ENCODE results near the gene FHL3. TPM values are rescaled to one million over a fixed set of nuclear protein-coding genes. Genes with fewer than 3 reads are reported as not detected.

Gene FHL3
- total and polyA plus RNA-seq, 2 experiments from 2014 or later, result 28.3 to 49.0 TPM

DNA sequence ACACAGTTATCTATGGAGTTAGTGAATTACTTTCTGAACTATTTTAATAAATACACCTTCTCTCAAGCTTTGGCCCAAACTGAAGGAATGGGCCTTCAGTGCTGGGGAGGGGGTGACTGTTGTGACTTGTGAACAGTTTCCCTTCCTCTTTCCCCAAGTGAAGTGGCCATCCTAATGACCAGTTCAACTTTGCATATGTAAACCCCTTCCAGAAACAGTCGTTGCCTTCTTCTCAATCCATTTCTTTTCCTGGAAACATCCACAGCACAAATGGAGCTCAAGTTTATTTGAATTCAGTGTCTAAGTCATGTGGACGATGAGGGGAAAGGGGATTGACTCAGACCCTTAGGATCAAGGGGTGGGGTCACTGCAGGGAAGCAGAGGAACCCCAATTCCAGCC is 57.1 kb downstream of the FHL3 start:
- H3K4me3 ChIP-seq, result no peak overlapping the region
- Mint-ChIP-seq H3K27ac (no peak overlapping the region), H3K9me3 (no peaks in the 10 kb centered on the region), H3K4me1 (peaks cover 13% of the 10 kb centered on the region), H3K27me3 (ENCODE audit: insufficient read depth, low read depth, poor library complexity) (peaks cover 4% of the 10 kb centered on the region), H3K36me3 (ENCODE audit: low read depth) (peaks cover 3% of the 10 kb centered on the region; the same call in 1 of the 3 replicates), H3K4me3 (no peak overlapping the region)
- H3K36me3 ChIP-seq (ENCODE audit: insufficient read depth), result no peaks in the 10 kb centered on the region
- no peak overlapping the region for H3K4me2 ChIP-seq
- DNase-seq (ENCODE audit: low spot score) (no peak), ATAC-seq (no peak)
- H2AFZ ChIP-seq, result 0 out of 2 replicates have a peak overlapping the region, but pooled peaks have one; percentile 75
- H3K27ac ChIP-seq (ENCODE audit: low read depth), result no peak overlapping the region
- H3F3A ChIP-seq (replicated peaks; ENCODE audit: low read depth), result 0 out of 2 replicates have a peak, but pooled peaks cover 3% of the 10 kb centered on the region
- H3K9me2 ChIP-seq (ENCODE audit: insufficient read depth), result no peaks in the 10 kb centered on the region
- H3K4me1 ChIP-seq (ENCODE audit: insufficient read depth), result peaks cover 3% of the 10 kb centered on the region; the same call in 1 of the 2 replicates
- TF ChIP-seq, protein P1, sequence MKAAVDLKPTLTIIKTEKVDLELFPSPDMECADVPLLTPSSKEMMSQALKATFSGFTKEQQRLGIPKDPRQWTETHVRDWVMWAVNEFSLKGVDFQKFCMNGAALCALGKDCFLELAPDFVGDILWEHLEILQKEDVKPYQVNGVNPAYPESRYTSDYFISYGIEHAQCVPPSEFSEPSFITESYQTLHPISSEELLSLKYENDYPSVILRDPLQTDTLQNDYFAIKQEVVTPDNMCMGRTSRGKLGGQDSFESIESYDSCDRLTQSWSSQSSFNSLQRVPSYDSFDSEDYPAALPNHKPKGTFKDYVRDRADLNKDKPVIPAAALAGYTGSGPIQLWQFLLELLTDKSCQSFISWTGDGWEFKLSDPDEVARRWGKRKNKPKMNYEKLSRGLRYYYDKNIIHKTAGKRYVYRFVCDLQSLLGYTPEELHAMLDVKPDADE (IDR thresholded peaks at IDR 0.05), result no peak
- TF ChIP-seq NANOG (IDR thresholded peaks at IDR 0.05; ENCODE audit: borderline replicate concordance) (no peak), EZH2phosphoT487 (IDR thresholded peaks at IDR 0.05; ENCODE audit: unreplicated experiment) (no peak), REST (IDR thresholded peaks at IDR 0.05; ENCODE audit: unreplicated experiment) (no peak), ZNF331 (CRISPR knock-in tag; IDR thresholded peaks at IDR 0.05; ENCODE audit: low read depth) (no peak), ZNF114 (CRISPR knock-in tag; IDR thresholded peaks at IDR 0.05) (no peak), CREB1 (CRISPR knock-in tag; IDR thresholded peaks at IDR 0.05; ENCODE audit: low read depth) (no peak), JUNB (IDR thresholded peaks at IDR 0.05; ENCODE audit: unreplicated experiment) (no peak), POLR2AphosphoS5 (IDR thresholded peaks at IDR 0.05; ENCODE audit: low read depth) (no peak), EZH2 (IDR thresholded peaks at IDR 0.05; ENCODE audit: low read depth, unreplicated experiment) (no peak), STAT1 (IDR thresholded peaks at IDR 0.05; ENCODE audit: unreplicated experiment) (no peak)
- TF ChIP-seq, protein P2, sequence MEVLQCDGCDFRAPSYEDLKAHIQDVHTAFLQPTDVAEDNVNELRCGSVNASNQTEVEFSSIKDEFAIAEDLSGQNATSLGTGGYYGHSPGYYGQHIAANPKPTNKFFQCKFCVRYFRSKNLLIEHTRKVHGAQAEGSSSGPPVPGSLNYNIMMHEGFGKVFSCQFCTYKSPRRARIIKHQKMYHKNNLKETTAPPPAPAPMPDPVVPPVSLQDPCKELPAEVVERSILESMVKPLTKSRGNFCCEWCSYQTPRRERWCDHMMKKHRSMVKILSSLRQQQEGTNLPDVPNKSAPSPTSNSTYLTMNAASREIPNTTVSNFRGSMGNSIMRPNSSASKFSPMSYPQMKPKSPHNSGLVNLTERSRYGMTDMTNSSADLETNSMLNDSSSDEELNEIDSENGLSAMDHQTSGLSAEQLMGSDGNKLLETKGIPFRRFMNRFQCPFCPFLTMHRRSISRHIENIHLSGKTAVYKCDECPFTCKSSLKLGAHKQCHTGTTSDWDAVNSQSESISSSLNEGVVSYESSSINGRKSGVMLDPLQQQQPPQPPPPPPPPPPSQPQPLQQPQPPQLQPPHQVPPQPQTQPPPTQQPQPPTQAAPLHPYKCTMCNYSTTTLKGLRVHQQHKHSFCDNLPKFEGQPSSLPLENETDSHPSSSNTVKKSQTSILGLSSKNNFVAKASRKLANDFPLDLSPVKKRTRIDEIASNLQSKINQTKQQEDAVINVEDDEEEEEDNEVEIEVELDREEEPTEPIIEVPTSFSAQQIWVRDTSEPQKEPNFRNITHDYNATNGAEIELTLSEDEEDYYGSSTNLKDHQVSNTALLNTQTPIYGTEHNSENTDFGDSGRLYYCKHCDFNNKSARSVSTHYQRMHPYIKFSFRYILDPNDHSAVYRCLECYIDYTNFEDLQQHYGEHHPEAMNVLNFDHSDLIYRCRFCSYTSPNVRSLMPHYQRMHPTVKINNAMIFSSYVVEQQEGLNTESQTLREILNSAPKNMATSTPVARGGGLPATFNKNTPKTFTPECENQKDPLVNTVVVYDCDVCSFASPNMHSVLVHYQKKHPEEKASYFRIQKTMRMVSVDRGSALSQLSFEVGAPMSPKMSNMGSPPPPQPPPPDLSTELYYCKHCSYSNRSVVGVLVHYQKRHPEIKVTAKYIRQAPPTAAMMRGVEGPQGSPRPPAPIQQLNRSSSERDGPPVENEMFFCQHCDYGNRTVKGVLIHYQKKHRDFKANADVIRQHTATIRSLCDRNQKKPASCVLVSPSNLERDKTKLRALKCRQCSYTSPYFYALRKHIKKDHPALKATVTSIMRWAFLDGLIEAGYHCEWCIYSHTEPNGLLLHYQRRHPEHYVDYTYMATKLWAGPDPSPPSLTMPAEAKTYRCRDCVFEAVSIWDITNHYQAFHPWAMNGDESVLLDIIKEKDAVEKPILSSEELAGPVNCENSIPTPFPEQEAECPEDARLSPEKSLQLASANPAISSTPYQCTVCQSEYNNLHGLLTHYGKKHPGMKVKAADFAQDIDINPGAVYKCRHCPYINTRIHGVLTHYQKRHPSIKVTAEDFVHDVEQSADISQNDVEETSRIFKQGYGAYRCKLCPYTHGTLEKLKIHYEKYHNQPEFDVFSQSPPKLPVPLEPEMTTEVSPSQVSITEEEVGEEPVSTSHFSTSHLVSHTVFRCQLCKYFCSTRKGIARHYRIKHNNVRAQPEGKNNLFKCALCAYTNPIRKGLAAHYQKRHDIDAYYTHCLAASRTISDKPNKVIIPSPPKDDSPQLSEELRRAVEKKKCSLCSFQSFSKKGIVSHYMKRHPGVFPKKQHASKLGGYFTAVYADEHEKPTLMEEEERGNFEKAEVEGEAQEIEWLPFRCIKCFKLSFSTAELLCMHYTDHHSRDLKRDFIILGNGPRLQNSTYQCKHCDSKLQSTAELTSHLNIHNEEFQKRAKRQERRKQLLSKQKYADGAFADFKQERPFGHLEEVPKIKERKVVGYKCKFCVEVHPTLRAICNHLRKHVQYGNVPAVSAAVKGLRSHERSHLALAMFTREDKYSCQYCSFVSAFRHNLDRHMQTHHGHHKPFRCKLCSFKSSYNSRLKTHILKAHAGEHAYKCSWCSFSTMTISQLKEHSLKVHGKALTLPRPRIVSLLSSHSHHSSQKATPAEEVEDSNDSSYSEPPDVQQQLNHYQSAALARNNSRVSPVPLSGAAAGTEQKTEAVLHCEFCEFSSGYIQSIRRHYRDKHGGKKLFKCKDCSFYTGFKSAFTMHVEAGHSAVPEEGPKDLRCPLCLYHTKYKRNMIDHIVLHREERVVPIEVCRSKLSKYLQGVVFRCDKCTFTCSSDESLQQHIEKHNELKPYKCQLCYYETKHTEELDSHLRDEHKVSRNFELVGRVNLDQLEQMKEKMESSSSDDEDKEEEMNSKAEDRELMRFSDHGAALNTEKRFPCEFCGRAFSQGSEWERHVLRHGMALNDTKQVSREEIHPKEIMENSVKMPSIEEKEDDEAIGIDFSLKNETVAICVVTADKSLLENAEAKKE (CRISPR knock-in tag; IDR thresholded peaks at IDR 0.05), result no peak
- TF ChIP-seq, protein P3, sequence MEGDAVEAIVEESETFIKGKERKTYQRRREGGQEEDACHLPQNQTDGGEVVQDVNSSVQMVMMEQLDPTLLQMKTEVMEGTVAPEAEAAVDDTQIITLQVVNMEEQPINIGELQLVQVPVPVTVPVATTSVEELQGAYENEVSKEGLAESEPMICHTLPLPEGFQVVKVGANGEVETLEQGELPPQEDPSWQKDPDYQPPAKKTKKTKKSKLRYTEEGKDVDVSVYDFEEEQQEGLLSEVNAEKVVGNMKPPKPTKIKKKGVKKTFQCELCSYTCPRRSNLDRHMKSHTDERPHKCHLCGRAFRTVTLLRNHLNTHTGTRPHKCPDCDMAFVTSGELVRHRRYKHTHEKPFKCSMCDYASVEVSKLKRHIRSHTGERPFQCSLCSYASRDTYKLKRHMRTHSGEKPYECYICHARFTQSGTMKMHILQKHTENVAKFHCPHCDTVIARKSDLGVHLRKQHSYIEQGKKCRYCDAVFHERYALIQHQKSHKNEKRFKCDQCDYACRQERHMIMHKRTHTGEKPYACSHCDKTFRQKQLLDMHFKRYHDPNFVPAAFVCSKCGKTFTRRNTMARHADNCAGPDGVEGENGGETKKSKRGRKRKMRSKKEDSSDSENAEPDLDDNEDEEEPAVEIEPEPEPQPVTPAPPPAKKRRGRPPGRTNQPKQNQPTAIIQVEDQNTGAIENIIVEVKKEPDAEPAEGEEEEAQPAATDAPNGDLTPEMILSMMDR (conservative IDR thresholded peaks at IDR 0.05; ENCODE audit: low read depth in 2 of 2), result no peak
- H3K27me3 ChIP-seq (ENCODE audit: insufficient read depth), result no peaks in the 10 kb centered on the region
- no peaks in the 10 kb centered on the region for H4K20me1 ChIP-seq (replicated peaks; ENCODE audit: insufficient read depth)
- no peaks in the 10 kb centered on the region for H3K79me2 ChIP-seq (replicated peaks; ENCODE audit: insufficient read depth)

Measured in GM23338 (cell line).